AG04450 (cell line): ENCODE measurements around the gene OBSCN. TPM values are rescaled to one million over a fixed set of nuclear protein-coding genes. Genes with fewer than 3 reads are reported as not detected.

Experiments
- CTCF ChIA-PET: fragments of 300-600, 350-600 bp; formaldehyde crosslinking; extraction: SDS; loops from one replicate; lab custom pipeline; 2022; ENCODE audit warnings: antibody characterized with exemption, inconsistent platforms; lab: Charles Lee
- POLR2A ChIA-PET: fragments of 350-600 bp; formaldehyde crosslinking; extraction: SDS; loops from one replicate; lab custom pipeline; 2021; ENCODE audit warnings: antibody characterized with exemption, inconsistent platforms; lab: Yijun Ruan, JAX
- DNase-seq: peaks from one replicate; pipeline ENCODE4 v3.0.0-alpha.2; 2011; ENCODE audit warnings: low read depth, low spot score
- H3K27ac ChIP-seq: one replicate; pipeline ENCODE4 v1.5.1; 2012; ENCODE audit warnings: low read depth, low read length, control low read depth
- H3K27me3 ChIP-seq: one replicate; pipeline ENCODE4 v1.6.0; 2012; ENCODE audit warnings: low read length; ENCODE audit not compliant: control insufficient read depth, insufficient read depth
- H3K4me3 ChIP-seq: 2 replicates; pipeline ENCODE4 v1.5.1; 2011; ENCODE audit warnings: mild to moderate bottlenecking, low read depth, low read length, control low read depth
- H3K9me3 ChIP-seq: 2 replicates; pipeline ENCODE4 v1.5.1; 2012; ENCODE audit warnings: low read length; ENCODE audit not compliant: control insufficient read depth, insufficient read depth
- polyA plus RNA-seq: library from polyadenylated mRNA; depleted of rRNA; stranded (reverse); fragments of >200 nt; gene quantifications from 2 replicates; pipeline ENCODE4 v1.2.3, GENCODE V29; 2011
- TF ChIP-seq, protein P1 (sequence below): IDR thresholded peaks from 2 replicates; pipeline ENCODE4 v1.5.1; 2011; ENCODE audit warnings: low read depth, low read length, control low read depth, inconsistent platforms

Gene OBSCN
- polyA plus RNA-seq, 1 experiment: 3.9 TPM

GRCh38 chr1:228163007-228163753, 44.7 kb upstream of the OBSCN start:
- peaks cover 2% of the 10 kb centered on the region; the same call in 1 of the 2 replicates for H3K9me3 ChIP-seq
- POLR2A ChIA-PET: no interaction called here
- peaks cover 4% of the 10 kb centered on the region for H3K27me3 ChIP-seq
- no peak for DNase-seq
- H3K27ac ChIP-seq: no peak overlapping the region
- CTCF ChIA-PET: interaction anchor here (2.2 to 3.5 kb wide), 2 partner anchors 11 to 32 kb away, joined by 7 to 26 read pairs; no protein-coding TSS in a partner anchor
- H3K4me3 ChIP-seq: no peak overlapping the region
- TF ChIP-seq, protein P1, sequence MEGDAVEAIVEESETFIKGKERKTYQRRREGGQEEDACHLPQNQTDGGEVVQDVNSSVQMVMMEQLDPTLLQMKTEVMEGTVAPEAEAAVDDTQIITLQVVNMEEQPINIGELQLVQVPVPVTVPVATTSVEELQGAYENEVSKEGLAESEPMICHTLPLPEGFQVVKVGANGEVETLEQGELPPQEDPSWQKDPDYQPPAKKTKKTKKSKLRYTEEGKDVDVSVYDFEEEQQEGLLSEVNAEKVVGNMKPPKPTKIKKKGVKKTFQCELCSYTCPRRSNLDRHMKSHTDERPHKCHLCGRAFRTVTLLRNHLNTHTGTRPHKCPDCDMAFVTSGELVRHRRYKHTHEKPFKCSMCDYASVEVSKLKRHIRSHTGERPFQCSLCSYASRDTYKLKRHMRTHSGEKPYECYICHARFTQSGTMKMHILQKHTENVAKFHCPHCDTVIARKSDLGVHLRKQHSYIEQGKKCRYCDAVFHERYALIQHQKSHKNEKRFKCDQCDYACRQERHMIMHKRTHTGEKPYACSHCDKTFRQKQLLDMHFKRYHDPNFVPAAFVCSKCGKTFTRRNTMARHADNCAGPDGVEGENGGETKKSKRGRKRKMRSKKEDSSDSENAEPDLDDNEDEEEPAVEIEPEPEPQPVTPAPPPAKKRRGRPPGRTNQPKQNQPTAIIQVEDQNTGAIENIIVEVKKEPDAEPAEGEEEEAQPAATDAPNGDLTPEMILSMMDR: no peak

- ChIA-PET POLR2A (interaction anchor here (1.9 kb wide), 1 partner anchor 24 kb away, joined by 11 read pairs; the partner anchor contains the start of gene GUK1), CTCF (interaction anchor here (2.2 to 3.5 kb wide), 2 partner anchors 12 to 33 kb away, joined by 7 to 26 read pairs; no protein-coding TSS in a partner anchor)
- DNase-seq: no peak
- Histone ChIP-seq H3K9me3 (no peaks in the 10 kb centered on the region), H3K27me3 (peaks cover 4% of the 10 kb centered on the region), H3K27ac (no peak overlapping the region), H3K4me3 (no peak overlapping the region)
- TF ChIP-seq, protein P1: no peak
Observed at GRCh38 chr1:228163776-228164519, 43.9 kb upstream of the OBSCN start.

GRCh38 chr1:228164561-228165371, 43.1 kb upstream of the OBSCN start:
- Histone ChIP-seq H3K4me3 (peak overlapping the region; percentile 72), H3K27me3 (no peaks in the 10 kb centered on the region), H3K9me3 (no peaks in the 10 kb centered on the region), H3K27ac (peak overlapping the region; percentile 73)
- TF ChIP-seq, protein P1: no peak
- CTCF ChIA-PET: interaction anchor here (0.7 to 3.5 kb wide), 18 partner anchors 7 to 325 kb away, joined by 3 to 26 read pairs (median 6); partner anchors contain the start of gene GJC2
- POLR2A ChIA-PET: interaction anchor here (0.6 to 2.3 kb wide), 13 partner anchors 8 to 292 kb away, joined by 3 to 15 read pairs (median 4); partner anchors contain the start of genes GJC2, GUK1 and TRIM11
- no peak for DNase-seq

DNA sequence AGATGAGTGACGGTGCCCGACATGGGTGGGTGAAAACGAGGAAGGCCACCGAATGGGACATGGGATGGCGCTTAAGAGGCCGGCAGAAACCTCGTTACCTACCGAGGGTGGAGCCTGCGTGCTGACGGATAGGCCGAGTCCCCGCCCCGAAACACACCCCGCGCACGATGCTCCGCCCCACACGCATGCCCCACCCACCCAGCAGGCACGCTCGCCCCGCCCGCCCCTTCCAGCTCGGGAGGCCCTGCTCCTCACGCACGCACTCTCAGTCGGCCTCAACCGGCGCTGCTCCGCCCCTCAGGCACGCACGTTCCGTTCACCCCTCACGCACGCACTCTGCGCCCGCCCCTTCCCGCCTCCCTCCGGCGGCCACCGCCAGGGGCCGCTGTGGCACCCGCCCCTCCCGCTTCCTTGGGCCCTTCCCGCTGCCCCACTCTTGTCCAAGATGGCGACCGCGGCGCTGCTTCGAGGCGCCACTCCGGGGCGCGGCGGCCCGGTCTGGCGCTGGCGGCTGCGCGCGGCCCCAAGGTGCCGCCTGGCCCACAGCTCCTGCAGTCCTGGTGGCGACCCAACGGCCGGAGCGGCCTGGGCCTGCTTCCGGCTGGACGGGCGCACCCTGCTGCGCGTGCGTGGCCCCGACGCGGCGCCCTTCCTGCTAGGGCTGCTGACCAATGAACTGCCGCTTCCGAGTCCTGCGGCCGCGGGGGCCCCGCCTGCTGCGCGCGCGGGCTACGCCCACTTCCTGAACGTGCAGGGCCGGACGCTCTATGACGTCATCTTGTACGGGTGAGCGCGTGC, 42.3 kb upstream of the OBSCN start, which contains the start of gene IBA57:
IBA57 (plus strand) TSS at position 433 of the 798 bp plus-strand sequence; CDS start at position 446, 13 bp downstream.
- POLR2A ChIA-PET: interaction anchor here (0.6 to 2.3 kb wide), 13 partner anchors 9 to 292 kb away, joined by 3 to 15 read pairs (median 4); partner anchors contain the start of genes GJC2, GUK1 and TRIM11
- Histone ChIP-seq H3K4me3 (peak within 1 kb of the TSS; percentile 75), H3K27me3 (no peaks in the 10 kb centered on the region), H3K27ac (peak within 1 kb of the TSS; percentile 81), H3K9me3 (no peaks in the 10 kb centered on the region)
- TF ChIP-seq, protein P1: peak; percentile 83
- CTCF ChIA-PET: interaction anchor here (0.6 to 3.5 kb wide), 25 partner anchors 8 to 324 kb away, joined by 3 to 26 read pairs (median 4); partner anchors contain the start of gene GJC2
- DNase-seq: peak; percentile 97
